Ramos (cell line): ENCODE results near the gene DDN.

Experiments
- in situ Hi-C: fragments of 300-500 bp; cut with MboI; formaldehyde crosslinking; loops from one replicate; pipeline ENCODE4 v1.14.3; 2022; ENCODE audit warnings: low sequenced_read_pairs; ENCODE audit not compliant: unreplicated experiment

The DDN gene

GRCh38 chr12:49032276-49032675 lies 33.1 kb upstream of the DDN start:
- in situ Hi-C loops = no loop called here

GRCh38 chr12:49031573-49032161 lies 32.5 kb upstream of the DDN start:
- in situ Hi-C loops = no loop called here

GRCh38 chr12:49030714-49031572 lies 31.8 kb upstream of the DDN start:
- in situ Hi-C loops = no loop called here

GRCh38 chr12:49030119-49030518 lies 30.9 kb upstream of the DDN start:
- in situ Hi-C loops = no loop called here

- in situ Hi-C loops = no loop called here
These were observed 29.6 kb upstream of the DDN start for GRCh38 chr12:49028666-49029275.

- in situ Hi-C loops = no loop called here
These were observed 28.8 kb upstream of the DDN start for GRCh38 chr12:49027846-49028555.

GRCh38 chr12:49026678-49027480 lies 27.7 kb upstream of the DDN start:
- in situ Hi-C loops = no loop called here

- in situ Hi-C loops = no loop called here
These were observed 26.9 kb upstream of the DDN start for GRCh38 chr12:49026101-49026500.

GRCh38 chr12:49025463-49025862 lies 26.3 kb upstream of the DDN start:
- in situ Hi-C loops = no loop called here

GRCh38 chr12:49024543-49024942 lies 25.4 kb upstream of the DDN start:
- in situ Hi-C loops = no loop called here

- in situ Hi-C loops = no loop called here
These were observed 24.6 kb upstream of the DDN start for GRCh38 chr12:49023812-49024211.

GRCh38 chr12:49022558-49023178 lies 23.5 kb upstream of the DDN start:
- in situ Hi-C loops = no loop called here

GRCh38 chr12:49021292-49021915 lies 22.2 kb upstream of the DDN start:
- in situ Hi-C loops = no loop called here

- in situ Hi-C loops = no loop called here
These were observed 21.3 kb upstream of the DDN start for GRCh38 chr12:49020441-49020840.

- in situ Hi-C loops = no loop called here
These were observed 20.5 kb upstream of the DDN start for GRCh38 chr12:49019443-49020324.

- in situ Hi-C loops = no loop called here
These were observed 19.9 kb upstream of the DDN start for GRCh38 chr12:49019120-49019430.

GRCh38 chr12:49018261-49019119 lies 19.3 kb upstream of the DDN start, which contains the start of gene PRKAG1:
Gene PRKAG1 (minus strand): TSS chr12:49018776. CDS start chr12:49018740, 36 bp downstream.
- in situ Hi-C loops = no loop called here
